ENCODE data around the gene MYOT. TPM values are rescaled to one million over a fixed set of nuclear protein-coding genes. Genes with fewer than 3 reads are reported as not detected.

The MYOT gene
- polyA plus RNA-seq, 3 donors, result not detected

DNA sequence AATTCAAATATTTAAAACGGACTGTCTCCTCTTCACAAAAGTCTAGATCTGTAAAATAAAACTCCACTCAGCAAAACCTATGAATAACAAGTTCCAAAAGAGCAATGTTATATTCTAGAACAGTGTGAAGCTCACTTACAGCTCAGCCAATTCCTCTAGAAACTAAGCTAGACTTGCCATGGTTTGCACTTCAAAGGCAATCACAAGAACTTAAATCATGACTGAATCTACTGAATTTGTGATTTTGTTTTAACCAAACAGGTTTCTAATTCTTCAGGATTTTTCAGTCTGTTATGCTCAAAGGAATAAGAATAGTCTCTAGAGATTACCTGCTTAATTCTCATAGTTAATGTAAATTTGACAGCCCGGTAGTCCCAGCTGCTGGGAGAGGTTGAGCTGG is 20.2 kb downstream of the MYOT start:
- H3K27me3 ChIP-seq (ENCODE audit: control insufficient read depth in 2 of 2, insufficient read depth in 2 of 2, low read length in 2 of 2), result no peaks in the 10 kb centered on the region
- no peak overlapping the region for H3K9ac ChIP-seq (ENCODE audit: insufficient read depth, low read length, poor library complexity, severe bottlenecking)
- Mint-ChIP-seq H3K4me1 (peaks cover 16% of the 10 kb centered on the region), H3K27me3 (ENCODE audit: low read depth in 3 of 3) (no peaks in the 10 kb centered on the region), H3K27ac (no peak overlapping the region), H3K4me3 (no peak overlapping the region), H3K36me3 (no peaks in the 10 kb centered on the region), H3K9me3 (no peaks in the 10 kb centered on the region)
- no peaks in the 10 kb centered on the region for H3K9me3 ChIP-seq (replicated peaks in 1 of 2; ENCODE audit: control insufficient read depth in 1 of 2, insufficient read depth in 1 of 2, low read length in 2 of 2)
- H3K27ac ChIP-seq (ENCODE audit: low read depth in 1 of 2, low read length in 2 of 2), result no peak overlapping the region
- no peak overlapping the region for H3K4me2 ChIP-seq (replicated peaks; ENCODE audit: extremely low read depth, low read length, poor library complexity, severe bottlenecking)
- H4K20me1 ChIP-seq (ENCODE audit: insufficient read depth, low read length), result no peaks in the 10 kb centered on the region
- peaks cover 3 to 17% of the 10 kb centered on the region in 2 donors for H3K4me1 ChIP-seq (ENCODE audit: control insufficient read depth in 1 of 2, insufficient read depth in 2 of 2, low read length in 2 of 2)
- no CpG with 5 or more reads among the region's 2 CpGs for WGBS (ENCODE audit: insufficient coverage)
- H3K4me3 ChIP-seq (replicated peaks in 1 of 3; ENCODE audit: low read depth in 2 of 3, low read length in 3 of 3), result no peak overlapping the region
- no peak for DNase-seq
- TF ChIP-seq, protein P1, sequence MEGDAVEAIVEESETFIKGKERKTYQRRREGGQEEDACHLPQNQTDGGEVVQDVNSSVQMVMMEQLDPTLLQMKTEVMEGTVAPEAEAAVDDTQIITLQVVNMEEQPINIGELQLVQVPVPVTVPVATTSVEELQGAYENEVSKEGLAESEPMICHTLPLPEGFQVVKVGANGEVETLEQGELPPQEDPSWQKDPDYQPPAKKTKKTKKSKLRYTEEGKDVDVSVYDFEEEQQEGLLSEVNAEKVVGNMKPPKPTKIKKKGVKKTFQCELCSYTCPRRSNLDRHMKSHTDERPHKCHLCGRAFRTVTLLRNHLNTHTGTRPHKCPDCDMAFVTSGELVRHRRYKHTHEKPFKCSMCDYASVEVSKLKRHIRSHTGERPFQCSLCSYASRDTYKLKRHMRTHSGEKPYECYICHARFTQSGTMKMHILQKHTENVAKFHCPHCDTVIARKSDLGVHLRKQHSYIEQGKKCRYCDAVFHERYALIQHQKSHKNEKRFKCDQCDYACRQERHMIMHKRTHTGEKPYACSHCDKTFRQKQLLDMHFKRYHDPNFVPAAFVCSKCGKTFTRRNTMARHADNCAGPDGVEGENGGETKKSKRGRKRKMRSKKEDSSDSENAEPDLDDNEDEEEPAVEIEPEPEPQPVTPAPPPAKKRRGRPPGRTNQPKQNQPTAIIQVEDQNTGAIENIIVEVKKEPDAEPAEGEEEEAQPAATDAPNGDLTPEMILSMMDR (IDR thresholded peaks at IDR 0.05), result no peak
- intact Hi-C loops (cut with micrococcal nuclease), result no loop called here
- peak overlapping the region; percentile 97 for H2AFZ ChIP-seq (ENCODE audit: insufficient read depth, low read depth, low read length, poor library complexity, severe bottlenecking)
- no peaks in the 10 kb centered on the region for H3K79me2 ChIP-seq (ENCODE audit: insufficient read depth, low read length)
- H3K36me3 ChIP-seq (replicated peaks in 1 of 2; ENCODE audit: control insufficient read depth in 1 of 2, insufficient read depth in 2 of 2, low read length in 2 of 2), result no peaks in the 10 kb centered on the region

DNA sequence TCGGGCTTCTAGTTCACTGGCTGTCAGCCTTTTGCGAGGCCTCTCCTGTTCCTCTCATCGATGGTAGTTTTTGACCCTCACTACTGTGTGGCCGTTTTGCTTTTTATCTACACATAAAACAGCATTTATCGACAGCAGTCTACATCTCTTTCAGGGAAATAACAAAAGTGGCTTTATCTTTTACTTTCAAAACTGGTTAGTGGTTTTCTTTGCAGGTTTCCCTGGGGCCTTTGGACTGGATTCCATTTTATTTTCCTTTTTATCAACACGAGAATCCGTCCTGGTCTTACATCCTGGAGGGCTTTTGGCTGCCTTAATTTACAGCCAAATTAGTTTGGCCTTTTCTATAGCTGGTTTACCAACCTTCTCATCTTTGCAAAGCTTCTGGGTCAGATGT is 20.8 kb downstream of the MYOT start:
- H3K4me2 ChIP-seq (replicated peaks; ENCODE audit: extremely low read depth, low read length, poor library complexity, severe bottlenecking), result peak overlapping the region; percentile 78
- H3K4me3 Mint-ChIP-seq, result peak overlapping the region; percentile 88 to 95
- H3K27ac ChIP-seq (ENCODE audit: low read depth in 1 of 2, low read length in 2 of 2), result peak overlapping the region in 1 of 2 donors; percentile 84
- DNase-seq, result no peak
- no peaks in the 10 kb centered on the region for H3K9me3 ChIP-seq (replicated peaks in 1 of 2; ENCODE audit: control insufficient read depth in 1 of 2, insufficient read depth in 1 of 2, low read length in 2 of 2)
- H3K79me2 ChIP-seq (ENCODE audit: insufficient read depth, low read length), result no peaks in the 10 kb centered on the region
- no peaks in the 10 kb centered on the region for H3K27me3 ChIP-seq (ENCODE audit: control insufficient read depth in 2 of 2, insufficient read depth in 2 of 2, low read length in 2 of 2)
- no peaks in the 10 kb centered on the region for H3K9me3 Mint-ChIP-seq
- peaks cover 16% of the 10 kb centered on the region for H3K4me1 Mint-ChIP-seq
- H3K27ac Mint-ChIP-seq, result peak overlapping the region; percentile 46 to 90 (median 82)
- peak overlapping the region; percentile 68 for H3K9ac ChIP-seq (ENCODE audit: insufficient read depth, low read length, poor library complexity, severe bottlenecking)
- peak overlapping the region; percentile 57 to 82 (median 57) for H3K4me3 ChIP-seq (replicated peaks in 1 of 3; ENCODE audit: low read depth in 2 of 3, low read length in 3 of 3)
- H3K4me1 ChIP-seq (ENCODE audit: control insufficient read depth in 1 of 2, insufficient read depth in 2 of 2, low read length in 2 of 2), result peaks cover 3 to 17% of the 10 kb centered on the region in 2 donors
- peak overlapping the region; percentile 97 for H2AFZ ChIP-seq (ENCODE audit: insufficient read depth, low read depth, low read length, poor library complexity, severe bottlenecking)
- TF ChIP-seq, protein P1 (IDR thresholded peaks at IDR 0.05), result no peak
- H3K36me3 ChIP-seq (replicated peaks in 1 of 2; ENCODE audit: control insufficient read depth in 1 of 2, insufficient read depth in 2 of 2, low read length in 2 of 2), result no peaks in the 10 kb centered on the region
- peaks cover 0 to 1% (median 0%) of the 10 kb centered on the region in 3 donors for H3K27me3 Mint-ChIP-seq (ENCODE audit: low read depth in 3 of 3)
- no peaks in the 10 kb centered on the region for H4K20me1 ChIP-seq (ENCODE audit: insufficient read depth, low read length)
- intact Hi-C loops (cut with micrococcal nuclease), result no loop called here
- 32% methylated on average over 6 of the region's 7 CpGs for WGBS (ENCODE audit: insufficient coverage)
- no peaks in the 10 kb centered on the region for H3K36me3 Mint-ChIP-seq

All from CD14-positive monocyte (primary cell).